H9 (cell line): ENCODE data around the gene LILRB3. TPM values are rescaled to one million over a fixed set of nuclear protein-coding genes. Genes with fewer than 3 reads are reported as not detected.
A peak's percentile ranks its signal among the peaks of the same experiment; 100 is the strongest.

Source experiments
- DNase-seq: peaks from one replicate; pipeline ENCODE4 v3.0.0-alpha.2; 2017
- H2AFZ ChIP-seq: one replicate; pipeline ENCODE4 v1.6.1; 2013; ENCODE audit warnings: mild to moderate bottlenecking, low read length, control low read depth, moderate library complexity
- H2AK5ac ChIP-seq: 2 replicates; pipeline ENCODE4 v1.6.1; 2013; ENCODE audit warnings: low read length, control low read depth, mixed read lengths; ENCODE audit not compliant: insufficient read length
- H2BK120ac ChIP-seq: one replicate; pipeline ENCODE4 v1.6.1; 2013; ENCODE audit warnings: low read depth, mild to moderate bottlenecking, low read length, control low read depth, inconsistent platforms; ENCODE audit not compliant: poor library complexity, severe bottlenecking
- H2BK12ac ChIP-seq: 2 replicates; pipeline ENCODE4 v1.6.1; 2013; ENCODE audit warnings: low read length, control low read depth, mixed read lengths, low read depth; ENCODE audit not compliant: insufficient read length
- H2BK15ac ChIP-seq: 2 replicates; pipeline ENCODE4 v1.6.1; 2013; ENCODE audit warnings: low read depth, low read length, control low read depth
- H2BK20ac ChIP-seq: one replicate; pipeline ENCODE4 v1.6.1; 2013; ENCODE audit warnings: low read depth, mild to moderate bottlenecking, low read length, control low read depth, inconsistent platforms; ENCODE audit not compliant: poor library complexity, severe bottlenecking
- H2BK5ac ChIP-seq: 2 replicates; pipeline ENCODE4 v1.6.1; 2013; ENCODE audit warnings: low read length, control low read depth, mixed read lengths; ENCODE audit not compliant: insufficient read length
- H3K14ac ChIP-seq: 2 replicates; pipeline ENCODE4 v1.6.1; 2013; ENCODE audit warnings: low read length, control low read depth; ENCODE audit not compliant: insufficient read depth
- H3K18ac ChIP-seq: 2 replicates; pipeline ENCODE4 v1.6.1; 2013; ENCODE audit warnings: low read depth, mild to moderate bottlenecking, mixed read lengths, low read length, control low read depth; ENCODE audit not compliant: insufficient read length
- H3K23ac ChIP-seq: 2 replicates; pipeline ENCODE4 v1.6.1; 2013; ENCODE audit warnings: low read length, control low read depth, mixed read lengths, low read depth; ENCODE audit not compliant: insufficient read length
- H3K23me2 ChIP-seq: 2 replicates; pipeline ENCODE4 v1.6.1; 2013; ENCODE audit warnings: low read depth, mild to moderate bottlenecking, mixed read lengths, low read length, control low read depth; ENCODE audit not compliant: insufficient read length, poor library complexity, severe bottlenecking
- H3K27ac ChIP-seq: 2 replicates; pipeline ENCODE4 v1.5.1; 2013; ENCODE audit warnings: low read length, control low read depth, mixed read lengths, low read depth; ENCODE audit not compliant: insufficient read length
- H3K27me3 ChIP-seq: 2 replicates; pipeline ENCODE4 v1.6.1; 2013; ENCODE audit warnings: low read length, control low read depth, inconsistent platforms; ENCODE audit not compliant: insufficient read depth
- H3K4ac ChIP-seq: 2 replicates; pipeline ENCODE4 v1.6.1; 2013; ENCODE audit warnings: low read depth, mild to moderate bottlenecking, control low read depth, inconsistent platforms, low read length, moderate library complexity
- H3K4me1 ChIP-seq: 2 replicates; pipeline ENCODE4 v1.6.1; 2013; ENCODE audit warnings: low read length, control low read depth, inconsistent platforms; ENCODE audit not compliant: insufficient read depth
- H3K4me2 ChIP-seq: 2 replicates; pipeline ENCODE4 v1.6.1; 2013; ENCODE audit warnings: low read length, control low read depth, mixed read lengths; ENCODE audit not compliant: insufficient read length, insufficient read depth
- H3K56ac ChIP-seq: 2 replicates; pipeline ENCODE4 v1.6.1; 2013; ENCODE audit warnings: low read depth, mild to moderate bottlenecking, mixed read lengths, low read length, control low read depth; ENCODE audit not compliant: insufficient read length
- H3K79me1 ChIP-seq: 2 replicates; pipeline ENCODE4 v1.6.1; 2013; ENCODE audit warnings: low read depth, mild to moderate bottlenecking, moderate library complexity, low read length, control low read depth, inconsistent platforms; ENCODE audit not compliant: insufficient read depth, poor library complexity, severe bottlenecking
- H3K79me2 ChIP-seq: 2 replicates; pipeline ENCODE4 v1.6.1; 2013; ENCODE audit warnings: low read length, control low read depth, inconsistent platforms; ENCODE audit not compliant: insufficient read depth
- H3K9ac ChIP-seq: 2 replicates; pipeline ENCODE4 v1.6.1; 2013; ENCODE audit warnings: low read length, control low read depth, mixed read lengths; ENCODE audit not compliant: insufficient read length; ENCODE audit errors: extremely low read depth
- H3K9me3 ChIP-seq: one replicate; pipeline ENCODE4 v1.6.1; 2013; ENCODE audit warnings: low read depth, low read length, inconsistent platforms; ENCODE audit not compliant: control insufficient read depth
- H3T11ph ChIP-seq: one replicate; pipeline ENCODE4 v1.6.1; 2013; ENCODE audit warnings: mild to moderate bottlenecking, low read length, control low read depth, inconsistent platforms
- H4K20me1 ChIP-seq: one replicate; pipeline ENCODE4 v1.6.1; 2013; ENCODE audit not compliant: control insufficient read depth, insufficient read length, insufficient read depth
- H4K5ac ChIP-seq: 2 replicates; pipeline ENCODE4 v1.6.1; 2013; ENCODE audit warnings: low read depth, mild to moderate bottlenecking, mixed read lengths, low read length, control low read depth; ENCODE audit not compliant: insufficient read length
- H4K8ac ChIP-seq: replicated peaks from 2 replicates; pipeline ENCODE4 v1.6.1; 2013; ENCODE audit warnings: low read length, control low read depth, mixed read lengths, low read depth; ENCODE audit not compliant: insufficient read length
- H4K91ac ChIP-seq: 2 replicates; pipeline ENCODE4 v1.6.1; 2013; ENCODE audit warnings: low read depth, mild to moderate bottlenecking, moderate library complexity, mixed read lengths, low read length, control low read depth; ENCODE audit not compliant: insufficient read length
- H3K27ac Mint-ChIP-seq, 3 experiments: 2 replicates in 2 of 3; 3 replicates in 1 of 3; pipeline ENCODE4 v1.8.0; 2020 to 2021; ENCODE audit warnings: mixed read lengths in 3 of 3, mild to moderate bottlenecking in 1 of 3, moderate library complexity in 1 of 3
- H3K27me3 Mint-ChIP-seq: 2 replicates; pipeline ENCODE4 v1.8.0; 2021; ENCODE audit warnings: low read depth, mild to moderate bottlenecking, moderate library complexity, mixed read lengths
- H3K36me3 Mint-ChIP-seq, 3 experiments: 2 replicates in 2 of 3; 3 replicates in 1 of 3; pipeline ENCODE4 v1.8.0; 2020 to 2021; ENCODE audit warnings: low read depth in 3 of 3, mixed read lengths in 3 of 3; ENCODE audit not compliant: insufficient read depth in 1 of 3
- H3K4me1 Mint-ChIP-seq, 2 experiments: 2 replicates each; pipeline ENCODE4 v1.8.0; 2020; ENCODE audit warnings: mixed read lengths in 2 of 2
- H3K4me3 Mint-ChIP-seq, 2 experiments: 2 replicates in 1 of 2; 3 replicates in 1 of 2; pipeline ENCODE4 v1.8.0; 2020 to 2021; ENCODE audit warnings: mild to moderate bottlenecking in 2 of 2, mixed read lengths in 2 of 2, moderate library complexity in 1 of 2
- H3K9me3 Mint-ChIP-seq, 2 experiments: 2 replicates in 1 of 2; 3 replicates in 1 of 2; pipeline ENCODE4 v1.8.0; 2020; ENCODE audit warnings: mild to moderate bottlenecking in 2 of 2, mixed read lengths in 2 of 2, moderate library complexity in 1 of 2
- CTCF ChIP-seq: fragments of 200-600 bp; sonication (generic); conservative IDR thresholded peaks from 3 replicates; pipeline ENCODE4 v1.8.0; 2021; ENCODE audit warnings: antibody characterized with exemption, mild to moderate bottlenecking
- whole genome bisulfite sequencing: extraction: QIAGEN DNeasy Blood & Tissue Kit; methylation state at CpG from one replicate; pipeline ENCODE4 v1.1.7; 2013; ENCODE audit warnings: missing lambda C conversion rate, low lambda C conversion rate, mixed read lengths; ENCODE audit not compliant: insufficient read length; ENCODE audit errors: extremely low coverage; 5-methylcytosine and 5-hydroxymethylcytosine counted together
- total RNA-seq: library from RNA; stranded (reverse); gene quantifications from 2 replicates; pipeline ENCODE4 v1.2.1, GENCODE V29; 2021

The LILRB3 gene
- total RNA-seq, 1 experiment from 2014 or later = not detected

- H3K27me3 Mint-ChIP-seq = no peaks in the 10 kb centered on the region
- Histone ChIP-seq H3K4me1 (peaks cover 3% of the 10 kb centered on the region; the same call in 1 of the 2 replicates), H2BK5ac (peak within 1 kb of the TSS; percentile 42), H3K27me3 (no peaks in the 10 kb centered on the region), H3K23me2 (peaks cover 11% of the 10 kb centered on the region), H2AK5ac (no peak within 1 kb of the TSS), H3K4ac (no peak within 1 kb of the TSS; the same call in 1 of the 2 replicates), H2BK12ac (peak within 1 kb of the TSS; percentile 6), H3K79me2 (no peaks in the 10 kb centered on the region), H3K14ac (peak within 1 kb of the TSS; percentile 94), H4K5ac (peak within 1 kb of the TSS; percentile 36), H3K18ac (peak within 1 kb of the TSS; percentile 94), H2BK15ac (no peak within 1 kb of the TSS; the same call in 1 of the 2 replicates), H4K91ac (no peak within 1 kb of the TSS), H2AFZ (no peak within 1 kb of the TSS), H3K56ac (no peak within 1 kb of the TSS), H3K9ac (peak within 1 kb of the TSS; percentile 82), H4K8ac (no peak within 1 kb of the TSS), H3K4me2 (peak within 1 kb of the TSS; percentile 89), H3K23ac (no peak within 1 kb of the TSS), H3T11ph (no peak within 1 kb of the TSS), H2BK120ac (no peak within 1 kb of the TSS), H3K9me3 (no peaks in the 10 kb centered on the region), H3K27ac (peak within 1 kb of the TSS; percentile 80), H4K20me1 (peaks cover 3% of the 10 kb centered on the region), H2BK20ac (no peak within 1 kb of the TSS), H3K79me1 (no peaks in the 10 kb centered on the region)
- H3K27ac Mint-ChIP-seq = peak within 1 kb of the TSS; percentile 100
- peaks cover 28 to 55% (median 55%) of the 10 kb centered on the region in 3 experiments for H3K36me3 Mint-ChIP-seq
- no CpG with 5 or more reads among the region's 77 CpGs for WGBS
- no peak for TF ChIP-seq CTCF
- no peaks in the 10 kb centered on the region for H3K9me3 Mint-ChIP-seq
- peaks cover 13 to 29% of the 10 kb centered on the region in 2 experiments for H3K4me1 Mint-ChIP-seq
- peak within 1 kb of the TSS; percentile 87 to 93 for H3K4me3 Mint-ChIP-seq
- peak; percentile 84 for DNase-seq
Observed at GRCh38 chr19:54191011-54191810, 31.6 kb downstream of the LILRB3 start, which contains the start of gene TSEN34. TSS of gene TSEN34 (plus strand) at chr19:54191308. CDS start at chr19:54191365, 57 bp downstream.
